ENCODE data around the gene BNIP5. TPM values are rescaled to one million over a fixed set of nuclear protein-coding genes. Genes with fewer than 3 reads are reported as not detected.

Gene BNIP5
- total RNA-seq, 2 experiments from 2014 or later: not detected

DNA sequence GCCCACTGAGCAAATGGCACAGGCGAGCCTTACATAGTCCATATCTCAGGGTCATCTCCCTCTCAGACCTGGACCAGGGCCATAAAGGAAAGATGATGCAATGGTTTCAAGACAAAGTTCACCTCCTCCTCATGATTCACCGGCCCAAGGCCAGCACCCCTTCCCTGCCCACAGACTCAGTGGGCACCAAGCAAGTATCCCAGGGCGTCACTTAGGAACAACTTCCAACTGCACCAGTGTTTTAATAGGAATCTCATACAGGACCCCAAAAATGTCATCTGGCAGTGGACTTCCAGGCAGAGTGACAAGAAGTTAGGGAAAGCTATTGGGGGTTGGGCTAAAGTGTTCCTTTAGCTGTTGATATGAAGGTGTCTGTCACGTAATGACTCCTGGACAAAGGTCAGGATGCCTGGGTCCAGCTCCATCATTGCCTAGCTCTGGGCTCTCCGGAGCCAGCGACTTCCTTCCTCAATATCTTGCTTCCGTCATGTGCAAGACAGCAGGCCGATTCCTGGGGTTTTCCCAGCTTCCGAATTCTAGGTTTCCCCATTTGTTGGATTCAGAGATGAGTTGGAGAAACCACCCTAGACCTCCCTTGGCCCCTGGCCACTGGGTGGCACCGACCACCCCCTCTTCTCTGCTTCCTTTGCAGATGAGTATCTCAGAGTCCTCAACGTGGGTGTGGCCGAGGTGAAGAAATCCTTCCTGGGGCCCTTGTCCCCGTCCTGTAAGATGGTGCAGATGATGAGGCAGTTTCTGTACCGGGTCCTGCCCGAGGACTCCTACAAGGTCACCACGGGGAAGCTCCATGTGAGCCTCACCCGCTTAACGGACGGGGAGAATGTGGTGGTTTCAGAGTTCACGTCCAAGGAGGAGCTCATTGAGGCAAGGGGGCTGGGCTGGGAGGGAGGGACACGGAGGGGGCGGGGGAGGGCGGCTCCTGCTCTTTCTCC is 45.7 kb downstream of the BNIP5 start:
- Mint-ChIP-seq H3K36me3 (no peaks in the 10 kb centered on the region), H3K27me3 (peaks cover under 1% of the 10 kb centered on the region), H3K4me3 (no peak overlapping the region), H3K4me1 (peaks cover 5% of the 10 kb centered on the region), H3K27ac (no peak overlapping the region), H3K9me3 (no peaks in the 10 kb centered on the region)
- no peak for DNase-seq

DNA sequence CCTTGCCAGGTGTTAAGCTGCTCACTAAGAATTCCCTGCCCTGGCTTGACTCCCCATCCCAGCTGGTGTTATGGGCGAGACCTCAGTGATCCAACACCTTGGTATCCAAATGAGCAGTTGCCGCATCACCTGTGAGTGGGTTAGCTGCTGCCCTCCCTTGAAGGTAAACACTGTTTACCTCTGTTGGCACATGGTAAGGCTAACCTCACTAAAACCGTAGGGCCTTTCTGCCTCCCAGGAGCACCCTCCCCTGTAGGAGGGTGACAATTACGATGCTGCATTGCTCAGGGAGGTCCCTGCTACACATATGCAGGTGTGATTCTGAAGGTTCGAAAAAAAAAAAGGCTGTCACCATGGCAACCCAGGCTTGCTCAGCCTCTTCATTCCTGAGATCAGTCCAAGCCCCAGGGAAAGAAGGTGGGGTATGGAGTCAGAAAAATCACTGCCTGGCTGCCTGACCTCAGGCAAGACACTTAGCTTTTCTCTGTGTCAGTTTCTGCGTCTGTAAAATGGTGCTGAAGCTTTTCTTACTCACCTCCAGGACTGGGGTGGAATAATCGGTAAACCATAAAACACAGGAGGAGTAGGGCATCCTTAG is 47.3 kb downstream of the BNIP5 start:
- no peak for DNase-seq
- Mint-ChIP-seq H3K27ac (no peak overlapping the region), H3K36me3 (no peaks in the 10 kb centered on the region), H3K27me3 (peaks cover 17% of the 10 kb centered on the region), H3K4me3 (no peak overlapping the region), H3K9me3 (no peaks in the 10 kb centered on the region), H3K4me1 (peaks cover 5% of the 10 kb centered on the region)

DNA sequence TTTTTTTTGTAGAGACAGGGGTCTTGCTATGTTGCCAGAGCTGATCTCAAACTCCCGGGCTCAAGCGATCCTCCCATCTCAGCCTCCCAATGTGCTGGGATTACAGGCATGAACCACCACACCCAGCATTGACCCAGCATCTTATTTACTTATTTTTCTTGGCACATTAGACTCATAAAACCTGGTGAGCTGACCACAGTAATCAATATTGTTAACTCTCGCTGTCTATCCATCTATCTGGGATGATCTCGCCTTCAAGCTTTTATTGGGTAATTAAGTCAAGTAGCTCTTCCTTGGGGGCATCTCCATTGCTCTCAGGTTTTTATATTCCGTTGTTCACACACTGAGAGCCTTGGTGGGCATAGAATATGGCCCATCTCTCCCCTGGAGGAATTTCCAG is 49.8 kb downstream of the BNIP5 start:
- Mint-ChIP-seq H3K36me3 (no peaks in the 10 kb centered on the region), H3K27ac (no peak overlapping the region)

DNA sequence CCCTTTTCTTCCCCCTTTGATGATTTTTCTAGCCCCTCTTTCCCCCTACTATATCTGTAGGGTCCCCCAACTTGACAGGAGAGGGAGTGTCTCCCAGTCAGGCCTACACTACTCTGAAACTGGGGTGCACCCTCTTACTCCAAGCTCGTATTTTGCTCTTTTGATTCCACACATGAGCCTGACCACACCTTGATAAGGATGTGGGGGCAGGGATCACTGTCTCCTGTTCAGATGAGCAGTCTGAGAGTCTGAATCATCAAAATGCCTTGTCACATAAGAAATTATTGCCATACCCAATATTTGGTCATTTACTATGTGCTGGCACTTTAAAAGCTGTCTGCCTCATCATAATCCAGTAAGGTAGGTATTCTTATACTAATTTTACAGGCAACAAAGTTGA is 50.9 kb downstream of the BNIP5 start:
- no peaks in the 10 kb centered on the region for H3K36me3 Mint-ChIP-seq
- no peak for DNase-seq
- no peak overlapping the region for H3K4me3 Mint-ChIP-seq
- H3K27me3 Mint-ChIP-seq: peaks cover 42% of the 10 kb centered on the region
- peaks cover 5% of the 10 kb centered on the region for H3K4me1 Mint-ChIP-seq
- no peaks in the 10 kb centered on the region for H3K9me3 Mint-ChIP-seq
- no peak overlapping the region for H3K27ac Mint-ChIP-seq

More for the DNA sequence above, 49.8 kb downstream of the BNIP5 start:
- peaks cover 5% of the 10 kb centered on the region for H3K4me1 Mint-ChIP-seq
- H3K4me3 Mint-ChIP-seq: no peak overlapping the region
- peaks cover 34% of the 10 kb centered on the region for H3K27me3 Mint-ChIP-seq
- H3K9me3 Mint-ChIP-seq: no peaks in the 10 kb centered on the region
- no peak for DNase-seq

DNA sequence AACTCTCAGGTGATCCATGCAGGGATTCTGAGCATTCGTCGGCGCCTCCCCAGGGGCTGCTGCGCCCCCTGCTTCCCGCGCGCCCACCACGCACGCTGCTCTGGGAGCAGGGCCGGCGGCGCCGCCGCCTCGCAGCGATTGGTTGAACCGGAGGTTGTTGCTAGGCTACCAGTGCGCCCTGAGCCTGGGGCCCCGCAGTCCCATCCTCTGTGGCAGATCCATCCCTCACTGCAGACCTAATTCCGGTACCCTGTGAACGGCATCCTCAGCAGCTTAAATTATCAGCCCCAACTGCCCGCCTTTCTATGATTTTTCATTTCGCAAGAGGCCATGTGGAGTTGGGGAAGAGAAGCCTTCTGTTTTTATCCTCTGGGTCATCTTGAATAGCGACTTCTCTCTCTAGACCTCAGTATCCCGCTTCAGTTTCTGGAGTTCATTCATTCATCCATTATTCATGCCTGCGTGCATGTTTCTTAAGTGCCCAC is 51.5 kb downstream of the BNIP5 start:
- no peak overlapping the region for H3K4me3 Mint-ChIP-seq
- no peaks in the 10 kb centered on the region for H3K36me3 Mint-ChIP-seq
- DNase-seq: peak; percentile 10
- H3K27ac Mint-ChIP-seq: no peak overlapping the region
- no peaks in the 10 kb centered on the region for H3K9me3 Mint-ChIP-seq
- peaks cover 42% of the 10 kb centered on the region for H3K27me3 Mint-ChIP-seq
- H3K4me1 Mint-ChIP-seq: peaks cover 5% of the 10 kb centered on the region

DNA sequence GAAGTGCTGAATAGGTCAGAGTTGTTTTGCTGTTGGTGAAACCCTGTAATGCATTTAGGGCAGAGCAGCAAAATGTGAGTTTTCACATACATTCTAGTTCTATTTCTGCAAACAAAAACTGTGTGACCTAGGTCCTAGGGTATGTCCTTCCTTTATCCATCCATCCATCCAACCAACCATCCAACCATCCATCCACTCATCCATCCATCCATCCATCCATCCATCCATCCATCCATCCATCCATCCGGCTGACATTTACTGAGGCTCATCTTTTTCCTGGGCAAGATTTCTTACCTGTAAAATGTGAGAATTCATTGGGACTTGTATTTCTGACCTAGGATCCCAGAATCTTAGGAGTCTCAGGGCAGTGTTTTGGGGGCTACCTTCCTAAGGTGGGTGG is 52.3 kb downstream of the BNIP5 start:
- no peak for DNase-seq
- H3K9me3 Mint-ChIP-seq: no peaks in the 10 kb centered on the region
- H3K27me3 Mint-ChIP-seq: peaks cover 49% of the 10 kb centered on the region
- H3K4me1 Mint-ChIP-seq: peaks cover 5% of the 10 kb centered on the region
- H3K27ac Mint-ChIP-seq: no peak overlapping the region
- H3K36me3 Mint-ChIP-seq: no peaks in the 10 kb centered on the region
- no peak overlapping the region for H3K4me3 Mint-ChIP-seq

DNA sequence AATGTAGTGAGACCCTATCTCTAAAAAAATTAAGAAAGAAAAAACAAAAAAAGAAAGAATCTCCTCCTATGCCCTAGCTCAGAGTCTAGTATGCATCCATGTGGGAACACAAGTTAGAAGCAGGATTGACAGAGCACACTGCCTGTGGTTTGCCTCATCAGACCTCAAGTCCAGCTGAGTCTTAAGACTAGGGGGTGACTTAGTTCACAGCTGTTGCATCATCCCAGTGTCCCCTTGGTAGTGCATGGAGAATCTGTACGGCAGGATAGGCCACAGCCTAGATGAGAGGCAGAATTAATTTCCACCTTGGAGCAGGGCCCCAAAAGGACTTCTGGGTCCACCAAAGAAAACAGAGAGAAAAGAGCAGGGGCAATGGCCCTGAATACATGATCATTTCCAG is 53.1 kb downstream of the BNIP5 start:
- no peaks in the 10 kb centered on the region for H3K36me3 Mint-ChIP-seq

DNA sequence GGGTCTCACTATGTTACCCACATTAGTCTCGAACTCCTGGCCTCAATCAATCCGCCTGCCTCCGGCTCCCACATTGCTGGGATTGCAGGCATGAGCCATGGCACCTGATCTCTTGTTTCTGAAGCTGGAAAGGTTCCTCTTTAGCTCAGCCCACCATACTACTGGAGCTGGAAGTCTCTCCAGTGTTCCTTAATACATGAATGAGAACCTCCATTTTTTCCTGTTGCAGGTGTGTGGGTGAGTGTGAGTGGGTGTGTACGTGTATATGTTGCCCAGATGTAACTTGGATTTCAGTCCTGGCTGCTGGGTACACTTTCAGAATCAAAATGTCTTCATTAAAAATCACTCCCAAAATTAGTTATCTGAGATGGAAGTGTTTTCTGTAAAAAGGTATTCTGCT is 55.7 kb downstream of the BNIP5 start:
- no peak overlapping the region for H3K4me3 Mint-ChIP-seq
- H3K4me1 Mint-ChIP-seq: no peaks in the 10 kb centered on the region
- H3K27me3 Mint-ChIP-seq: peaks cover 49% of the 10 kb centered on the region
- no peak for DNase-seq
- no peaks in the 10 kb centered on the region for H3K36me3 Mint-ChIP-seq
- H3K9me3 Mint-ChIP-seq: no peaks in the 10 kb centered on the region
- no peak overlapping the region for H3K27ac Mint-ChIP-seq

More for the DNA sequence above, 53.1 kb downstream of the BNIP5 start:
- H3K27ac Mint-ChIP-seq: no peak overlapping the region
- H3K4me1 Mint-ChIP-seq: peaks cover 5% of the 10 kb centered on the region
- H3K9me3 Mint-ChIP-seq: no peaks in the 10 kb centered on the region
- DNase-seq: no peak
- H3K27me3 Mint-ChIP-seq: peaks cover 49% of the 10 kb centered on the region
- H3K4me3 Mint-ChIP-seq: no peak overlapping the region

DNA sequence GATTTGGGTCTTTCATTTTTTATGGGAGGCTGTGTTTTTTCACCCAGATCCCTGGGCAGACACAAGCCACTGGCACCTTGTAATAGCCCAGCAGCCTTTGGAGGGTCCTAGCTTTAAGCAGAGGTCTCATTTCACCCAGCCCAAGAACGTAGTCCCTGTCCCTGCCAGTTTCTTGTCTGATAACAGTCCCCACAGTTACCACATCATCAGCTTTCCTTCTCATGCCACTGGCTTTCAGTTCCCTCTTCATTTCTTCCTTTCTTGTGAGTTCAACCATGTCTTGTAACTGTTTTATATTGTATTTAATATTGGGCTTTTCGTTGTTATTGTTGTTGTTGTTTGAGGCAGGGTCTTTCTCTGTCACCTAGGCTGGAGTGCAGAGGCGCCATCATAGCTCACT is 56.2 kb downstream of the BNIP5 start:
- H3K4me1 Mint-ChIP-seq: no peaks in the 10 kb centered on the region
- no peak overlapping the region for H3K27ac Mint-ChIP-seq
- no peaks in the 10 kb centered on the region for H3K36me3 Mint-ChIP-seq
- DNase-seq: no peak
- H3K9me3 Mint-ChIP-seq: no peaks in the 10 kb centered on the region
- no peak overlapping the region for H3K4me3 Mint-ChIP-seq
- peaks cover 43% of the 10 kb centered on the region for H3K27me3 Mint-ChIP-seq

DNA sequence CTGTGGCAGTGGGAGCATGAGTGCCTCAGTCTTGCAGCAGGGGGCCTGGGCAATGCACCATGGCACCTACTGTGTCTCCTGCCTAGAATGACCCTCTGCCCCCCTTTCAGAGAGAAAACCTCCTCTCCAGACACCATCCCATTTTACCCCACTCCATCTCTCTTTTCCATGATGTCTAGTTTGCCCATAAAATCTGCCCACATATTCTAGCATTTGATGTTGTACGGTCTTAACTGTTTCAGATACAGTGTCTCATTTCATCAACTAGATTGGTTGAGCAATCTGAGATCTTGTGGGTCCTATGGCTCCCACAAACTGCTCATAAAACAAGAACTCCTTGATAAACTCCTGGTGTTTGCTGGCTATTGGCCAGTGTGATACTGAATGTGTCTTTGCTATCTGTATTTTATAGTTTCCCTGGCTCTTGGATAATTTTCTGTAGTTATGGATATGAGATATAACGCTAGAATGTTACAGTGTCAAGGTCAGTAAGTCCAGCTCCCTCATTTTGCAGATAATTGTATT is 58.7 kb downstream of the BNIP5 start:
- no peaks in the 10 kb centered on the region for H3K4me1 Mint-ChIP-seq
- no peak overlapping the region for H3K27ac Mint-ChIP-seq
- DNase-seq: no peak
- peaks cover 23% of the 10 kb centered on the region for H3K27me3 Mint-ChIP-seq
- H3K4me3 Mint-ChIP-seq: no peak overlapping the region
- H3K36me3 Mint-ChIP-seq: no peaks in the 10 kb centered on the region
- no peaks in the 10 kb centered on the region for H3K9me3 Mint-ChIP-seq

DNA sequence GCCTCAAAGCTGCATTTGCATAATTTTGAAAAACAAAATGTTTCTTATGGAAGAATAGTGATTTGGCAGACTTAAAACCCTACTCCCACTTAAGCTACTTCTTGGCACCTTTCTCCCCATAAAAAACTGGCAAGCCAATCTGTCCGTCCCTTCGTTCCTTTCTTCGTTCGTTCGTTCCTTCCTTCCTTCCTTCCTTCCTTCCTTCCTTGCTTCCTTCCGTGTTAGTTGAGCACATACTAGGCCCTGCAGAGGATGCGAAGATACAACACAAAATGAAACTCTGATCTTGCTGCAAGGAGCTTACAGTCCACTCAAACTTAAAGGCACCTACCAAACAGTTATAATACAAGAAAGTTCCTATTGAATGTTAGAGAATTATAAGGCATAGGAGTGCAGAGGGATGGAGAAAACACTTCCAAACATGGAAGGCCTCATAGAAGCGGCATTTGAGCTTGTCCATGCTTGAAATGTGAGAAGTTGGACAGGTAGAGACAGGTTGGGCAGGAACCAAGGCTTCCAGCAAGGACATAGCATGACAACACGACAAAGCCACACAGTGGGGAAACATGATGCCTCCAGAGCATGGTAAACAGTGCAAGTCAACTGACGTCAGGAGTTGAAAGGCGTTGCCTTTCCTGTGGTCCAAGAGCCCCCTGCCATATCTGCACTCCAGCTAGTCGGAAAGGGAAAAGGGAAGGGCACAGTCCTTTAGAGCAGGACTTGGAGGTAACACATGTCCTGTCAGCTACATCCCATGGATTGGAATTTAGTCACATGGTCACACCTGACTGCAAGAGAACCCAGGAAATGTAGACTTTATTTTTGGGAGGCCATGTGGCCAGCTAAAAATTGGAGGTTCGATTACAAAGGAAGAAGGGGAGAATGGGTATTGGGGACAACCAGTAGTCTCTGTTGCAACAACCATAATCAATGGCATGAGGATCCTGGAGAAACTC is 59.8 kb downstream of the BNIP5 start:
- Mint-ChIP-seq H3K4me3 (no peak overlapping the region), H3K4me1 (no peaks in the 10 kb centered on the region), H3K36me3 (no peaks in the 10 kb centered on the region), H3K9me3 (no peaks in the 10 kb centered on the region), H3K27ac (no peak overlapping the region), H3K27me3 (peaks cover 19% of the 10 kb centered on the region)
- DNase-seq: no peak

DNA sequence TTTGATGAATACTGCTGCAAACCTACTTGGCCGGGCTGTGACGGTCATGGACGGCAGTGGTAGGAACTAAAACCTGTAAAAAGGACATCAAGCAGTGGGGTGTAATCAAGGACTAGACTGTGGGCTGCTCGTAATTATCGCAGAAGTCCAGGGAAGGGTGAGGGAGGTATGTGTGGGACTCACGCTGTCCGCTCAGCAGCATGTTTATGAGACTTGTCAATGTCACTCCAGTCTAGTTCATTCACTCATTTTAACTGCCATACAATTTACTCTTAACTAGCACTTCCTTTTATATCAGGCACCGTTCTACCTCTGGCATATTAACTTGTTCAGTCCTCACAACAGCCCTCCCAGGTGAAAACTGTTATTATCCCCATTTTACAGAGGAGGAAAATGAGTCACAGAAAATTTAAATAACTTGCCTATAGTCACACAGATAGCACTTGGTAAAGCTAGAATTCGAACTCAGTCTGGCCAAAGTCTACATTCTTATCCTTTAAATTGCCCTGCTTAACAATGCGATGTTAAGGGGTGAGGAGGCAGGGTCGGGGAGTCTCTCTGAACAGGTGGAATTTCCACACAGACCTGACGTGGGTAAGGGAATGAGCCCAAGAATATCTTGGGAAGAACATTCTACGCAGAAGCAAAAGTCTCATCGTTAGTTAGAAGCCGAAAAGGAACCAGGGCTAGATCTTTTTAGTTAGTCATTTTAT is 62.7 kb downstream of the BNIP5 start:
- Mint-ChIP-seq H3K27ac (no peak overlapping the region), H3K4me1 (no peaks in the 10 kb centered on the region), H3K9me3 (no peaks in the 10 kb centered on the region), H3K4me3 (no peak overlapping the region), H3K27me3 (peaks cover 4% of the 10 kb centered on the region), H3K36me3 (no peaks in the 10 kb centered on the region)
- no peak for DNase-seq

DNA sequence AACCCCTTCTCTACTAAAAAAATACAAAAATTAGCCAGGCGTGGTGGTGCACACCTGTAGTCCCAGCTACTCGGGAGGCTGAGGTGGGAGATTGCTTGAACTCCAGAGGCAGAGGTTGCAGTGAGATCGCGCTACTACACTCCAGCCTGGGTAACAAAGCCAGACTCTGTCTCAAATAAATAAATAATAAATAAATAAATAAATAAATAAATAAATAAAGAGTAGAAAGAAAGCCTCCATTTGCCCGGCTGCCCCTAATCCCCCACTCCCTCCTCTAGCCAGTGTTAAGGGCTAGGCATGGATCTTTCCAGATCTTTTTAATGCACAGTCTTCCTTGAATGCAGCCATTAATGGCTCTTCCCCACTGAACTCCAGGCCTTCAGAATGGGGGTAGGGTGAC is 63.6 kb downstream of the BNIP5 start:
- Mint-ChIP-seq H3K4me3 (no peak overlapping the region), H3K27ac (no peak overlapping the region), H3K9me3 (no peaks in the 10 kb centered on the region), H3K4me1 (no peaks in the 10 kb centered on the region), H3K27me3 (peaks cover 4% of the 10 kb centered on the region), H3K36me3 (peaks cover under 1% of the 10 kb centered on the region)
- no peak for DNase-seq

DNA sequence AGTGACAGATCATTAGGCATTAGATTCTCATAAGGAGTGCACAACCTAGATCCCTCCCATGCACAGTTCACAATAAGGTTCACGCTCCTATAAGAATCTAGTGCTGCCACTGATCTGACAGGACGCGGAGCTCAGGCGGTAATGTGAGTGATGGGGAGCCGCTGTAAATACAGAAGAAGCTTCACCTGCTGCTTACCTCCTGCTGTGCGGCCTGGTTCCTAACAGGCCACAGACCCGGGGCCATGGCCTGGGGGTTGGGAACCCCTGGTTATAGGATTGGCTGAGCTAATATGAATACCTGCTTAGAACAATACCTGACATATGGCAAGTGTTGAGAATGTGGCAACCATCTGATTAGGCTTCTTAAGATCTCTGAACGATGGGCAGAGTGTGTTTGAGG is 64.5 kb downstream of the BNIP5 start:
- Mint-ChIP-seq H3K4me1 (no peaks in the 10 kb centered on the region), H3K36me3 (peaks cover 1% of the 10 kb centered on the region), H3K4me3 (no peak overlapping the region), H3K27me3 (peaks cover 4% of the 10 kb centered on the region), H3K27ac (no peak overlapping the region), H3K9me3 (no peaks in the 10 kb centered on the region)
- no peak for DNase-seq
